Transverse colon (tissue), 4 donors: ENCODE measurements around the gene EFNA1. TPM values are rescaled to one million over a fixed set of nuclear protein-coding genes. Genes with fewer than 3 reads are reported as not detected.

Source experiments
- DNase-seq: peaks from one replicate; pipeline ENCODE4 v3.0.0-alpha.2; 2019
- H3K27ac ChIP-seq, 4 donors: fragments of 200-600 bp; sonication (generic); 2 replicates each; pipeline ENCODE4 v1.5.1; 2016 to 2018; ENCODE audit warnings: inconsistent platforms in 4 of 4
- H3K27me3 ChIP-seq: fragments of 200-600 bp; sonication (generic); 2 replicates; pipeline ENCODE4 v1.5.1; 2017; ENCODE audit warnings: inconsistent platforms
- H3K36me3 ChIP-seq, 4 donors: fragments of 200-600 bp; sonication (generic); 2 replicates each; pipeline ENCODE4 v1.5.1; 2017 to 2019; ENCODE audit warnings: inconsistent platforms in 4 of 4
- H3K4me1 ChIP-seq, 4 donors: fragments of 200-600 bp; sonication (generic); 2 replicates each; pipeline ENCODE4 v1.5.1; 2017 to 2020; ENCODE audit warnings: inconsistent platforms in 4 of 4
- H3K4me3 ChIP-seq, 4 donors: fragments of 200-600 bp; sonication (generic); 1 replicate in 1 of 4; 2 replicates in 3 of 4; pipeline versions ENCODE4 v1.5.1 to v1.6.1; 2017 to 2019; ENCODE audit warnings: inconsistent platforms in 4 of 4
- H3K9me3 ChIP-seq, 2 donors: fragments of 200-600 bp; sonication (generic); 2 replicates each; pipeline ENCODE4 v1.5.1; 2017 to 2019; ENCODE audit warnings: inconsistent platforms in 2 of 2
- EP300 ChIP-seq: sonication (generic); formaldehyde crosslinking; IDR thresholded peaks from one replicate; pipeline ENCODE4 v1.6.1; 2017; ENCODE audit warnings: antibody characterized with exemption, low read depth
- POLR2A ChIP-seq: fragments of 450-650 bp; IDR thresholded peaks from one replicate; pipeline ENCODE4 v1.6.1; 2016; ENCODE audit warnings: antibody characterized with exemption, mild to moderate bottlenecking, moderate library complexity
- POLR2AphosphoS5 ChIP-seq, 3 donors: sonication (generic); formaldehyde crosslinking; IDR thresholded peaks; one replicate each; pipeline ENCODE4 v1.6.1; 2016; ENCODE audit warnings: antibody characterized with exemption in 3 of 3
- WGBS, 2 donors: methylation state at CpG; one replicate each; pipeline ENCODE4 v1.1.5; 2018; ENCODE audit warnings: low coverage in 1 of 2; 5-methylcytosine and 5-hydroxymethylcytosine counted together
- in situ Hi-C, 4 donors: fragments of 200-750 bp; cut with MboI; loops; one replicate each; pipeline versions ENCODE4 v1.15.0 to v1.15.1; 2017; ENCODE audit warnings: low sequenced_read_pairs in 3 of 4, low pct_ligation_motif_present in 1 of 4, low pct_unique_long_range_greater_than_20kb in 1 of 4
- intact Hi-C: fragments of 100-400 bp; cut with DNase I; formaldehyde crosslinking; loops from one replicate; pipeline ENCODE4 v1.15.1; 2023; ENCODE audit warnings: low total_unique reads
- total RNA-seq, 4 donors: library from RNA; depleted of rRNA; stranded (reverse); fragments of >200 nt; gene quantifications; one replicate each; pipeline ENCODE4 v1.1.0, GENCODE V29; 2016
- TF ChIP-seq, protein P1 (sequence below), 5 experiments: fragments of 200-600 bp in 3 of 5; fragments of 450-650 bp in 2 of 5; sonication (generic) in 3 of 5; IDR thresholded peaks; 1 replicate in 2 of 5; 2 replicates in 3 of 5; pipeline ENCODE4 v1.5.1; 2016 to 2017; ENCODE audit warnings: antibody characterized with exemption in 5 of 5, inconsistent platforms in 3 of 5, mild to moderate bottlenecking in 2 of 5, moderate library complexity in 1 of 5

The EFNA1 gene
- total RNA-seq, 4 donors from 2014 or later = 18.5 to 108 (median 62.7) TPM

DNA sequence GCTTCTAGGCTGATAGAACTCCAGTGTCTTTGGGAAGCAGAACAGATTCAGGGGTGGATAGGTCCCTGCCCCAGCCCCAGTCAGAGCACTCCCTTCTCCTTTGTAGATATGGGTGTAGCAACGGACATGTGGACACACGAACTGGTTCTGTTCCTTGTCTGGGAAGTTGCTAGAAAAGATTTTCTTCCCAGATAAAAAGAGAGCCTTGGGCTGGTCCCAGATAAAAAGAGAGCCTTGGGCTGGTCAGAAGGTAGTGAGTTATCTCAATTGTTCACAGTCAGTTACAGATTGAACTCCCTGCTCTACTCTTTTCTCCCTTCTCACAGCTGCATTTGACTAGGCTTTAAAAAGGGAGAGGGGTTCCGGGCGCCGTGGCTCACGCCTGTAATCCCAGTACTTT is 7.4 kb upstream of the EFNA1 start:
- in situ Hi-C loops = no loop called here
- Histone ChIP-seq H3K4me3 (no peak overlapping the region), H3K4me1 (peaks cover 6 to 55% (median 32%) of the 10 kb centered on the region in 4 donors), H3K27me3 (no peaks in the 10 kb centered on the region), H3K27ac (peak overlapping the region in 1 of 4 donors; percentile 56), H3K9me3 (no peaks in the 10 kb centered on the region), H3K36me3 (no peaks in the 10 kb centered on the region)
- no peak for TF ChIP-seq POLR2A
- no peak for TF ChIP-seq POLR2AphosphoS5 (IDR thresholded peaks at IDR 0.05)
- TF ChIP-seq, protein P1, sequence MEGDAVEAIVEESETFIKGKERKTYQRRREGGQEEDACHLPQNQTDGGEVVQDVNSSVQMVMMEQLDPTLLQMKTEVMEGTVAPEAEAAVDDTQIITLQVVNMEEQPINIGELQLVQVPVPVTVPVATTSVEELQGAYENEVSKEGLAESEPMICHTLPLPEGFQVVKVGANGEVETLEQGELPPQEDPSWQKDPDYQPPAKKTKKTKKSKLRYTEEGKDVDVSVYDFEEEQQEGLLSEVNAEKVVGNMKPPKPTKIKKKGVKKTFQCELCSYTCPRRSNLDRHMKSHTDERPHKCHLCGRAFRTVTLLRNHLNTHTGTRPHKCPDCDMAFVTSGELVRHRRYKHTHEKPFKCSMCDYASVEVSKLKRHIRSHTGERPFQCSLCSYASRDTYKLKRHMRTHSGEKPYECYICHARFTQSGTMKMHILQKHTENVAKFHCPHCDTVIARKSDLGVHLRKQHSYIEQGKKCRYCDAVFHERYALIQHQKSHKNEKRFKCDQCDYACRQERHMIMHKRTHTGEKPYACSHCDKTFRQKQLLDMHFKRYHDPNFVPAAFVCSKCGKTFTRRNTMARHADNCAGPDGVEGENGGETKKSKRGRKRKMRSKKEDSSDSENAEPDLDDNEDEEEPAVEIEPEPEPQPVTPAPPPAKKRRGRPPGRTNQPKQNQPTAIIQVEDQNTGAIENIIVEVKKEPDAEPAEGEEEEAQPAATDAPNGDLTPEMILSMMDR (IDR thresholded peaks at IDR 0.05) = no peak
- no peak for TF ChIP-seq EP300
- 48 to 68% methylated on average over 5 to 6 of the region's 6 CpGs for WGBS, 2 donors
- intact Hi-C loops = no loop called here
- no peak for DNase-seq

DNA sequence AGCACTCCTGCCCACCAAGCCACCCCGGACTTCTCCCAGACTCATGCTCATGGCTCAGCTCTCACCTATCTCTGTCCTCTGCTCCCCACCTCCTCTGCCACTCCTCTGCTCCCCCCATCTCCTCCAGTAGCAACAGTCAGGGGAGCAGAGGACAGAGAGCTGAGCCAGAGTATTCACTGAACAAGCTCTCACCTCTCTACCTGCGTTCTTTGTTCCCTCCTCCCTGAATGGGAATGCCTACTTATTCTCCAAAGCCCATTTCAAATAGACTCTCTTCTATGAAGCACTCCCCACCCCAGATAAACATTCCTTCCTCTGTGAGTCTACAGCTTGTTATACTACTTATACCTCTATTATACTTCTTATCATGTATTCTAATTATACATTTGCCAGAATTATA is 6.4 kb upstream of the EFNA1 start:
- Histone ChIP-seq H3K27me3 (no peaks in the 10 kb centered on the region), H3K4me3 (no peak overlapping the region), H3K27ac (no peak overlapping the region), H3K36me3 (no peaks in the 10 kb centered on the region), H3K4me1 (peaks cover 9 to 65% (median 41%) of the 10 kb centered on the region in 4 donors), H3K9me3 (no peaks in the 10 kb centered on the region)
- 71 to 77% methylated on average over 2 of the region's 2 CpGs for WGBS, 2 donors
- intact Hi-C loops (no loop called here), in situ Hi-C loops (no loop called here)
- DNase-seq = no peak
- no peak for TF ChIP-seq POLR2A
- no peak for TF ChIP-seq EP300
- no peak for TF ChIP-seq POLR2AphosphoS5 (IDR thresholded peaks at IDR 0.05)
- TF ChIP-seq, protein P1 (IDR thresholded peaks at IDR 0.05) = no peak

DNA sequence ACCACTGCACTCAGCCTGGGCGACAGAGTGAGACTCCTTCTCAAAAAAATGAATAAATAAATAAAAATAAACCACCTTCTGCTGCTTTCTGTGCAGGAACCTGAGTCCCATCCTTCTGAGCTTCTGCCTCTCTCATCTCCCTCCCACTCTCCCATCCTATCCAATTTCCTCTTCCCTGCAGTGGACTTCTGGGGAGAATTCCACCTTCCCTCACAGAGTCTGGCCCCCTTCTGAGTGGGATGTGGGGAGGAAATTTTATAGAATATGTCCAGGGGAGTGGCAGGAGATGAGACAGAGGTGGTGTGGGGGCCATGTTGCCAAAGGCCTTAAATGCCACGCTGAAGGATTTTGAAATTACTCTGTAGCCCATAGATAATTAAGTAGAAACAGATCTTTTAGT is 5.4 kb upstream of the EFNA1 start:
- no peaks in the 10 kb centered on the region for H3K27me3 ChIP-seq
- intact Hi-C loops = no loop called here
- no peak for DNase-seq
- WGBS, 2 donors = 81 to 90% methylated on average over 2 of the region's 2 CpGs
- in situ Hi-C loops = no loop called here
- no peak overlapping the region for H3K27ac ChIP-seq
- TF ChIP-seq EP300 (no peak), POLR2AphosphoS5 (IDR thresholded peaks at IDR 0.05) (no peak), POLR2A (no peak)
- TF ChIP-seq, protein P1 (IDR thresholded peaks at IDR 0.05) = no peak
- H3K4me1 ChIP-seq = peaks cover 14 to 76% (median 51%) of the 10 kb centered on the region in 4 donors
- H3K4me3 ChIP-seq = no peak overlapping the region
- no peaks in the 10 kb centered on the region for H3K36me3 ChIP-seq
- no peaks in the 10 kb centered on the region for H3K9me3 ChIP-seq

DNA sequence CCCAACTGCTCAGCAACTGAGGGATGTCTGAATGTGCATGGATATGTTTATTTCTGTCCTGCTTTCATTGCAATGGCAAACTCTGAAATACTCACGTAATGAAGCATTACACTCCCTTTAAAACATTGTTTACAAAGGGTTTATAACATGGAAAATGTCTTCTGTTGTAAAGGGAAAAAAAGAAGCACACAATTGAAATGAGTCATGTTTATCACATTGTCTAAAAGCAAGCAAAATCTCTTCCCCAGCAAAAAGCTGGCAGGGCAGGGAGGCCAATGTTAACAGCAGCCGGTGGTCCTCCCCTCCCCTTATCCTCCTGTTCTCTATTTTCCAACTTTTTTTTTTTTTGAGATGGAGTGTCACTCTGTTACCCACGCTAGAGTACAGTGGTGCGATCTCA is 3.9 kb upstream of the EFNA1 start:
- TF ChIP-seq, protein P1 (IDR thresholded peaks at IDR 0.05) = no peak
- peak in 2 of 3 donors; percentile 40 to 67 for TF ChIP-seq POLR2AphosphoS5 (IDR thresholded peaks at IDR 0.05)
- TF ChIP-seq POLR2A = peak; percentile 37
- H3K27me3 ChIP-seq = no peaks in the 10 kb centered on the region
- H3K9me3 ChIP-seq = no peaks in the 10 kb centered on the region
- 27 to 42% methylated on average over 4 of the region's 4 CpGs for WGBS, 2 donors
- intact Hi-C loops (no loop called here), in situ Hi-C loops (no loop called here)
- H3K4me3 ChIP-seq = no peak overlapping the region
- no peaks in the 10 kb centered on the region for H3K36me3 ChIP-seq
- peaks cover 14 to 72% (median 55%) of the 10 kb centered on the region in 4 donors for H3K4me1 ChIP-seq
- H3K27ac ChIP-seq = peak overlapping the region; percentile 93 to 100 (median 94)
- no peak for DNase-seq
